HG03159 (cell line): ENCODE results near the gene KANK3.
"Not testable (repeated sequence)": the region's sequence is repeated elsewhere in the genome, so short reads cannot be mapped to it uniquely, and the experiment has no call there.

Experiments used
- ATAC-seq: cut with Tn5 transposase; IDR thresholded peaks from one replicate; pipeline ENCODE4 v1.9.1; 2021; ENCODE audit warnings: mild to moderate bottlenecking, moderate library complexity; ENCODE audit not compliant: unreplicated experiment

The KANK3 gene

GRCh38 chr19:8342684-8343482, at the start of gene KANK3:
KANK3 (minus strand) TSS chr19:8343262; CDS start chr19:8337828, 5,434 bp downstream.
- peak; percentile 94 for ATAC-seq

- ATAC-seq = no peak
Measured at GRCh38 chr19:8392017-8392591, 49.0 kb upstream of the KANK3 start.

GRCh38 chr19:8391198-8392016, 48.3 kb upstream of the KANK3 start:
- no peak for ATAC-seq

- peak; percentile 41 for ATAC-seq
Measured at GRCh38 chr19:8390617-8390981, 47.5 kb upstream of the KANK3 start.

GRCh38 chr19:8389891-8390616, 47.0 kb upstream of the KANK3 start, which contains the start of gene RAB11B:
RAB11B (plus strand) TSS chr19:8390360; CDS start chr19:8390417, 57 bp downstream.
- peak; percentile 93 for ATAC-seq

- ATAC-seq = no peak
Measured at GRCh38 chr19:8388612-8388958, 45.5 kb upstream of the KANK3 start.

GRCh38 chr19:8387688-8388611, 44.9 kb upstream of the KANK3 start:
- no peak for ATAC-seq

GRCh38 chr19:8386990-8387389, 43.9 kb upstream of the KANK3 start:
- ATAC-seq = no peak

- not testable (repeated sequence) for ATAC-seq
Measured at GRCh38 chr19:8386419-8386818, 43.4 kb upstream of the KANK3 start.

- ATAC-seq = not testable (repeated sequence)
Measured at GRCh38 chr19:8385566-8385965, 42.5 kb upstream of the KANK3 start.

GRCh38 chr19:8385103-8385502, 42.0 kb upstream of the KANK3 start:
- not testable (repeated sequence) for ATAC-seq

GRCh38 chr19:8384569-8384968, 41.5 kb upstream of the KANK3 start:
- ATAC-seq = not testable (repeated sequence)

- ATAC-seq = not testable (repeated sequence)
Measured at GRCh38 chr19:8379156-8379891, 36.3 kb upstream of the KANK3 start.

- no peak for ATAC-seq
Measured at GRCh38 chr19:8377598-8377997, 34.5 kb upstream of the KANK3 start.

- ATAC-seq = not testable (repeated sequence)
Measured at GRCh38 chr19:8376373-8376974, 33.4 kb upstream of the KANK3 start.

- not testable (repeated sequence) for ATAC-seq
Measured at GRCh38 chr19:8375766-8376165, 32.7 kb upstream of the KANK3 start.

- ATAC-seq = no peak
Measured at GRCh38 chr19:8373867-8374813, 31.1 kb upstream of the KANK3 start.
